Inflammatory macrophage treated with lipopolysaccharide for 4 hours (primary cell): ENCODE data around the gene MFAP4.

Experiments
- DNase-seq: peaks from one replicate; pipeline ENCODE4 v3.0.0-alpha.2; 2020

The MFAP4 gene, protein sequence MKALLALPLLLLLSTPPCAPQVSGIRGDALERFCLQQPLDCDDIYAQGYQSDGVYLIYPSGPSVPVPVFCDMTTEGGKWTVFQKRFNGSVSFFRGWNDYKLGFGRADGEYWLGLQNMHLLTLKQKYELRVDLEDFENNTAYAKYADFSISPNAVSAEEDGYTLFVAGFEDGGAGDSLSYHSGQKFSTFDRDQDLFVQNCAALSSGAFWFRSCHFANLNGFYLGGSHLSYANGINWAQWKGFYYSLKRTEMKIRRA

DNA sequence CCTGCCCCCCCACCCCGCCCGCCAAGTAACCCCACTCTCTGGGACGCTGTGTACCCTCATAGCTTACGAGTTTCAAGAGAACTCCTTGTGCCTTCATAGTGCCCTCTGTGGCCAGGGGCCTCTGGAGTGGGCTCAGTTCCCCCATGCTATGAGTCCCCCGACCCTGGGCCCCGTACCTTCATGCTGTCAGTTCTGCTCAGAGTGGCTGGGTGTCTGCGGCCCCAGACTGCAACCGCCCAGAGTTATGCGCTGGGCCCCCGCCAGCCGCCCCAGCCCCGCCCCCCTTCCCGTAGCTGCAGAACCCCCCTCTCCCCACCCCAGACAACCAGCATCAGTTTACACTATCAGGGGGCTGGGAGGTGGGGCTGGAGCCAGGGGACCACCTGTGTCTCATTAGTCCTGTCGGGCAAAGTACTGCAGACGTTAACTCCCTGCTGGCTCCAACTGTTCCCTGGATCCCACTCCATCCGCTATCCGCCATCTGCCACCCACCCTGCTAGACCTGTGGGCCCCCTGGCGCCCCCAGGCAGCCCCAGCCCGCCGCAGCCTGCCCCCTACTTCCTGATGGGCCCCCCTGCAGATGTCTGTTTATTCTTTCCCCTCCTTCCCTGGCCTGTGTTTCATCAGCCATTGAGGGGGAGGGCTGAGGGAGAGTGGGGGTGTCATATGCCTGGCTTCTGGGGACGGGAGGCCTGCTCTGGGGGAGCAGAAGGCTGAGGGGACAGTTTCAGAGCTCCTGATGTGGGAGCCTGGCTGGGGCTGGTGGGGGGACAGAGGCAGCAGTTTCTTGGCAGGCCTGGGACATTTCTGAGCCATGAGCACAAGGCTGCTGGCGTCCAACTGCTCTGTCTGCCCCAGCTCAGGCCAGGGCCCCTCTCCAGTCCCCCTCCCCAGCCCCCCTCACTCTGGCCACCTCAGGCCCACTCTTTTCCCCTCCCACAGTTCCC lies at the start of gene MFAP4:
Gene MFAP4, minus strand, starts transcription at position 217 of the 947 bp plus-strand sequence. Its CDS starts 35 bp downstream, at position 182.
- DNase-seq = no peak

DNA sequence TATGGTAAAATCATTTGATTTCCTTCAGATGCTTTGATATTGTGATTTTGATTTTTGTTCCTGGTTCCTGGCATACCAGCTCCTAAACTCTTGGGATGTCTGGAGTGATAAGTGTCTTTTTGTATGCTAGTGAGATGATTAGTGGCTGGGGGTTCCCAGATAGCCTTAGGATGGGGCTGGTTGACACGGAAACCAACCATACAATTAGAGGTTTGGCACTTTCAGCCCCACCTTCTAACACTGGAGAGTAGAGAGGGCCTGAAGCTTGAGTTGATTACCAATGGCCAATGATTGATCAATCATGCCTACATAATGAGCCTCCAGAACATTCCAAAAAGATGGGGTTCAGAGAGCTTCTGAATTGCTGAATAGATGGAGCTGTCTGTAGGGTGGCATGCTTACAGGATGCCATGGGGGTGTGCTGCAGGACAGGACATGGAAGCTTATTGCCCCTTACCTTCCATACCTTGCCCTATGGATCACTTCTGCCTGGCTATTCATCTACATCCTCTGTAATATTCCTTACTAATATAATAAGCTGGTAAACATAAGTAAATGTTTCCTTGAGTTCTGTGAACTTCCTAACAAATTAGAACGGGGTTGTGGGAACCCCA lies 46.8 kb upstream of the MFAP4 start:
- DNase-seq = no peak

DNA sequence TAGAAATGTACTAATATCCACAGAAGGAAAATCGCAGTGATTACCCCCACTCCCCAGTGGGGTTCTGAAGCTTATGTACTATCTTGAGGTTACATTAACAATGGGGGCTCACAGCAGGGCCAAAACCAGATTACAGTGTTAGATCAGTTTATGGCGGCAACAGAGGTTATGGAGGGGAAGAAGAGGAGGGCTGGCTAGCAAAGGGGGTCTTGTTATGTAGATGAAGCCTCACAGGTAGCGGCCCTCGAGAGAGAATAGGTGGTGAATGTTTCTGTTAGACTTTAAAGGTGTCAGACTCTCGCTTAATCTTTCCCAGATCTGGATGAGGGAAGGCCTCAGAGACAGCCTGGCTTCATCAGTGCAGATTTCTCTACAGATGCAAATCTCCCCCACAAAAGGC lies 46.3 kb upstream of the MFAP4 start:
- no peak for DNase-seq

DNA sequence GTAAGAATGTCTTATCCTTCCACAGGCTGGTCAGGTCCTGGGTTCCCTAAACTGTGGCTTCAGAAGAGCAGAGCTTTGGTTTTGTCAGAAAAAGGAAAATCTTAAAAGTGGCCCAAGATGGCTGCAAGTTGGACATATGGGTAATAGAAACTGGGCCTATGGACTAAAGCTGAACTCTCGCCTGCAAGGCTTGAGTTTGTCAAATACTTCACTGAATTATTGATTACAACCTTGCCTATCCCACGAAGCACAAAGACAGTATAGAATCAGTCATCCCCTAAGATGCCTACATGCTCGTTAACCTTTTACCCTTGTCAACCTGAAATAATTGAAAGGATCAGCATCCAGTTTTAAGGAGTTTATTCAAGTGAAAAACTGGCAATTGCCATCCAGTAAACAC lies 44.7 kb upstream of the MFAP4 start:
- no peak for DNase-seq

DNA sequence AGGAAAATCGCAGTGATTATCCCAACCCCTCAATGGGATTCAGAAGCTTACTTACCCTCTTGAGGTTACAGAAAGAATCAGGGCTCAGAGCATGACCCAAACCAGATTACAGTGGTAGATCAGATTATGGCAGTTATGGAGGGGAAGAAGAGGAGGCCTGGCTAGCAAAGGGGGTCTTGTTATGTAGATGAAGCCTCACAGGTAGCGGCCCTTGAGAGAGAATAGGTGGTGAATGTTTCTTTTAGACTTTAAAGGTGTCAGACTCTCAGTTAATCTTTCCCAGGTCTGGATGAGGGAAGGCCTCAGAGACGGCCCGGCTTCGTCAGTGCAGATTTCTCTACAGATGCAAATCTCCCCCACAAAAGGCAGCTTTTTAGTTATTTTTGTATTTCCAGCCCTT lies 39.6 kb upstream of the MFAP4 start:
- no peak for DNase-seq

DNA sequence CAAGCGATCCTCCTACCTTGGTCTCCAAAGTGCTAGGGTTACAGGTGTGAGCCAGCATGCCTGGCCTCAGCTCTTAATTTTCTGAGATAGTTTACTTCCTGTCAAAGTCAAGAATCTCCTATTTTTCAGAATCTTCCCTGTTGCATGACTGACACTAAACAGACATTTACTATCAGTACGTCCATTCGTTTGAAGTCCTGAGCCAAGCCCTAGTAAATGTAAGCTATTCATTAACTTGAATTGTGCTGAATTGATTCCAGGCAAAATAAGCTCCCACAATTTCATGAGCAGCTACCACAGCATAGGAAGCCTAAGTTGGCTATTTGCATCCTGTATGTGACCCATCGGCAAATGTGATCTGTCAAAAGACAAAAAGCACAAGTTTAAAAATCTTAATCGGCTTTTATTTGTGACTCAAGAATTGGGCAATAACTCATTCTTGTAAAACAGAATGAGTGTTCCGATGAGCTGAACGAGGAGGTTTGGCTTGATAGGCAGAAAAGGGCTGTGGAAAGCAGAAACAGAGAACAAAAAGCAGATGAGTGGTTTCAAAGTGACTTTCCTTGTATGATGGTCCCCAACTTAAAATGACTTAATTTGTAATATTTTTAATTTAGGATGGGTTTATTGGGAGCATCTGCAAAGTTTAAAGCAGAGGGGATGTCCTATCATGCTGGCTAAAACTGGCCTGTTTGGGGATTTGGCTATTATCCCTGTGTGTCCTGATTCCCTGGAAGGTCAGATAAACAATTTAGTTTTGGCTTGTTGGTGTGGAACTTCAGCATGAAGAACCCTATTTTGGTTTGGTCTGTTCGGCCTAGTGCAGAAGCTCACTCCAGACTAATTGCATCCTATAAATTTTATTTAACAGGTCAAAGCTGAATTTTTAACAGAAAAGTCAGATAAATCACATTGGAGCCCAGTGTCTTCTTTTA lies 38.2 kb upstream of the MFAP4 start:
- DNase-seq = no peak

DNA sequence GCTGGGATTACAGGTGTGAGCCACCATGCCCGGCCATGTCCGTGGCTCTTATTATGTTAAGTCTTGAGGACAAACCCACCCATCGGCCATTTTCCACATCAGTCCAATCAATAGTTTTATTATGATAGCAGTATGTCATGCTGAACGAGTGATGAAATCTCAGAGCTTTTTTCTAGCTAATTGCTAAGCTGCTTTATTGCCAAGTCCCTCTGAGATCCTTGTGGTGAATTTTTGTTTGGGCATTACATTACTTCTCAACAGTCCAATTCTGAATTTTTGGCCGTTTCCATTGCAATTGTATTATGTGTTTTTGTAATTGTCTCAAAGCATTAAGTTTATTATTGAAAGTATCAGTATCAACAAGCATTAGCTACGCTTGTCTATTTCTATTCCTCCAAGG lies 34.9 kb upstream of the MFAP4 start:
- no peak for DNase-seq

DNA sequence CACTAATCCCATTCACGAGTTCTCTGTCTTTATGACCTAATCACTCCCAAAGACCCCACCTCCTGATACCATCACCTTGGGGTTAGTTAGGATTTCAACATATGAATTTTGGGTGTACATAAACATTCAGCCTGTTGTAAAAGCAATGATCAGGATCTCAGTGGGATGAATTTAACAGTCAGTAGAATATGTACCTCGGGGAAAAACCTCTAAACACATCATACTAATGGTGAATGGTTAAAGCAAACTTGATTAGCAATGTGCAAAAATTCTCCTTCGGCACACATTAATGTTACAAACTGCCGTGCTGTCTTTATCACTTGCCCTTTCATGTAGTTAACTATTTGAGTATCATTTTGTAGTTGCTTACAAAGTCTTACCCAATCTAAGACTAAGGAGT lies 34.2 kb upstream of the MFAP4 start:
- DNase-seq = no peak

DNA sequence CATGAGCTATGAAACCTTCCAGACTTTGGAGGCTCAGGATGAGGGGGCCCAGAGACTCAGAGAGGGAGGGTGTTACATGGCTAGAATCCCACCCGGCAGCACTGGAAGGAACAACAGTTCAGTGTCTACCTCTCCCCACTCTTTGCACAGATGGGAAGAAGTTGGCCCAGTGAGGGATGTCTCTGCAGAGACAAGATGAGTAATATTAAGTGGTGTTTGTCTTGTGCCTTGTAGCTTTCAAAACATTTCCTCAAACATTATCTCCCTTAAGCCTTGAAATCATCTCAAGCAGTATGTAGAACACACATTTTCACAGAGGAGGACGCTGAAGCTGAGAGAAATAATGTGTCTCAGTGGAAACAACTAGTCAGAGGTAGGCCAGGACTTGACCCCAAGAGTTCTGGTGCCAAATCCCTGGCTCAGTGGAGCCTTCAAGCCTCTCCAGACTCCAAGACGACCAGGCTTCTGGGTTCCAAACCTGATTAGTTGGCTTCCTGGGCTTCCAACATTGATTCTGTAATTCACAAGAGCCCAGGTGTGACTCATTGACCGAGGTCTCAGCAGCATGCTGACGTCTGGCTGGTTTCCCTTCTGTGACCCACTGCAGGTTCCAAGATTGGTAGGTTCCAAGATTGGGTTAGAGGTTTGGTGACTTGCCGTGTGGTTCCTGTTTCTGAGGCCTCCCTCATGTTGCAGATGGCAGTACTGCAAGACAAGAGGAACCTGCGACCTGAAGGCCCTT lies 31.4 kb upstream of the MFAP4 start:
- DNase-seq = peak; percentile 60

DNA sequence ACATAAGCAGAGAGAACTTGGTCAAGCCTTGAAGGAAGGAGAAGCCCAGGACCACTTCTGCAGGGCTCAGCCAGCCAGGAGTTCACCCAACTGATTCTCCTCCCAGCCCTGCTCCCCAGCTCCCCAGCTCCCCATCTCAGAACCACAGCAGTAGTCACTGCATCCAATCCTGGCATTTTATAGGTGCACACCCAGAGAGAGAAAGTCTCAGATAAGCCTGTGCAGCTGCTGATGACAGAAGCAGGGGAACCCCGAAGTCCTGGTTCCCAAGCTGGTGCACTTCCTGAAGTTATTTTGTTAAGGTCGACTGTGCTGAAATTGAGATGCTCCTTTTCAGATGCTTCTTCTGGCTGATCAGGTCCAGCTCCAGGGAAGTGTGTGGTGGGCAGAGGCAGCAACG lies 30.6 kb upstream of the MFAP4 start:
- no peak for DNase-seq

DNA sequence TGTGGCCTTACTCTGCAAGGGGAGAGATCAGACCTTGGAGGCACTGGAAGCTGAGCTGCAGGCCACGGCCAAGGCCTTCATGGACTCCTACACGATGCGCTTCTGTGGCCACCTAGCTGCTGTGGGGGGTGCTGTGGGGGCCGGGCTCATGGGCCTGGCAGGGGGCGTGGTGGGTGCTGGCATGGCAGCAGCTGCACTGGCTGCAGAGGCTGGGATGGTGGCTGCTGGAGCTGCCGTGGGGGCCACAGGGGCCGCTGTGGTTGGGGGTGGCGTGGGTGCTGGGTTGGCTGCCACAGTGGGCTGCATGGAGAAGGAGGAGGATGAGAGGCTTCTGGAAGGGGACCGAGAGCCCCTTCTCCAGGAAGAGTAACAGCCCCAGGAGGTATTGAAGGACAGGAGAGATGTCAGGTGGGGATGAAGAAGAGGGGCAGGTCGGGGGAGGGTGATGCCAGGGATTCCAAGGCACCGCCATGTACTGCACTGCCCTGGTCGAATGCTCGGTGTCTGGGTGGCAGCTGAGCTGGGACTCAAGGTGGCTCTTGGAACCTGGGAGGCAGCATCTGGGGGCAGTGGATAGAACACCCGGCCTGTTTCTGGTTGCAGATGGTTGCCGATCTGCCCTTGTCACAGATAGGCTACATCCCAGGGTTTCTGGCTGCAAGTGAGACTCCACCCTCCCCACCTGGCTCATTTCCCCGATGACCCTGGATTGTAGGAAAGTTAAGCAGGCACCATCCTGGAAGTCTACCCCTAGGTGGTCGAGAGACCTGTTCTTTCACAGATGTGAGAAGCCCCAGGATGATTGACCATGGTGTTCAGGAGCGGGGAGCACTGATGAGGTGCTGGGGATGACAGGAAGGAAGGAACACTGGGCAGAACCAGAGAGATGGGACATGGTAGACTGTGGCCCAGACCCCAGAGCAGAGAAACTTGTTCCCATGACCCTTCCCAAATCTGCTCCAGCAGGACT lies 29.1 kb upstream of the MFAP4 start:
- no peak for DNase-seq

DNA sequence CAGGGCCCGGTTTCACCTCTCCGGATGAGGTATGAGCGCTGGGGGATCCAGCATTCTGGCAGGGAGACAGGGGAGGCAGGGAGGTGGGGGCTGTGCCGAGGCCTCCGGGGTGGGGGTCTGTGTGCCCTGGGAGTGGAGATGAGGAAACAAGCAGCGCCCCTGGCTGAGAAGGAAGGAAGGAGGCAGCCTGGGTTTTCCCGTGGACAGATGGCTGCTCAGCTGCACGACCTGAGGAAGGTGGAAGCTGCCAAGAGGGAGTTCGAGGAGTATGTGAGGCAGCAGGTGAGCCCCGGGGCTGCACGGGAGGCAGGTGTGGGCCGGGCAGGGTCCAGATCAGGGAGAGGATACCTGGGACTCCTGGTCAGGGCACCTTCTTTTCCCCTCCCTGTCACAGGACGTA lies 28.3 kb upstream of the MFAP4 start:
- DNase-seq = no peak

DNA sequence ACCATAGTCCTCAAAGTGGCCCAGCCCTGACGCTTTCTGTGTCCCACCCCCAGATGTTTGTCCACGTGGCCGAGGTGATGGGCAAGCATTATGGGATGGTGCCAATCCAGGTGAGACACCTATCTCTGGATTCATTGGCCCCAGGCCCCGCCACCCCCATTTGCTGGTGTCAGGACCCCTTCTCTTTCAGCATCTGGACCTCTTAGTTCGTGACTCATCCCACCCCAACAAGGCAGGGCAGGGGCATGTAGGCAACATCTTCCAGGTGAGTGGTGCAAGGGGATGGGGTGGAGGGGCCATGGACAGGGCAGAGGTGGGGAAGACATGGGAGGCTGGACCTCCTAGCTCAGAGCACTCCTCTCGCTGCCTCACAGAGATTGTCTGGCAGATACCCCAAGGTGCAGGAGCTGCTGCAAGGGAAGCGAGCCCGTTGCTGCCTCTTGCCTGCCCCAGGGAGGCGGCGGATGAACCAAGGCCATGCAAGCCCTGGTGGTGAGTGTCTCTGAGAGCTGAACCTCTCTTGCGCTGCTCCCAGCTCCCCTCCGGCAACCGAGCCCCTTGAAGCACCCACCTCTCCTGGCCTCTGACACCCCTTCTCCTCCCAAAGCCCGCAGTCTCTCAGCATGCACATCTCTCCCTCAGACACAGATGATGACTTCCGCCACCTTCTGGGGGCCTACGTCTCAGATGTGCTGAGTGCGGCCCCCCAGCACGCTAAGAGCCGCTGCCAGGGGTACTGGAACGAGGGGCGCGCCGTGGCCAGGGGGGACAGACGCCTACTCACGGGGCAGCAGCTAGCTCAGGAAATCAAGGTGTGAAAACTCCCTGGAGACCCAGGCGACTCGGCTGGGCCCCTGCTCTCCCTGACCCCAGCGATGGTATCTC lies 27.6 kb upstream of the MFAP4 start:
- DNase-seq = no peak

DNA sequence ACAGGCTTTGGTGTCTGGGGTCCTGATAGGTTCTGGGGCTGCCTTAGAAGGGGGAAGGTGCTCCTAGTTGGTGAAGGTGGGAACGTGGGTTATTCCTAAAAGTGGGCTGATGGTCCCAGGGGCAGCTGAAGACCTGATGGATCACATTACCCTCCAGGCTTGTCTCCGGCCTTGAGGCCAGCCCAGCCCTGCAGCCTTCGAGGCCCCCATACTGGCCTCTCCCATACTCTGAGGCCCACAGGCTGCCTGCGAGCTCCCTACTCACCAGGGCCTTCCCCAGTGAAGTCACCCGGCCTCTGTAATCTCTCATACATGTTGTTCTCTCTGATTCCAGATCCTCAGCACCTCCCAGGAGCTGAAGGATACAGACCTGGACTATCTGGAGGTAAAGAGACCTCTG lies 26.8 kb upstream of the MFAP4 start:
- DNase-seq = no peak

DNA sequence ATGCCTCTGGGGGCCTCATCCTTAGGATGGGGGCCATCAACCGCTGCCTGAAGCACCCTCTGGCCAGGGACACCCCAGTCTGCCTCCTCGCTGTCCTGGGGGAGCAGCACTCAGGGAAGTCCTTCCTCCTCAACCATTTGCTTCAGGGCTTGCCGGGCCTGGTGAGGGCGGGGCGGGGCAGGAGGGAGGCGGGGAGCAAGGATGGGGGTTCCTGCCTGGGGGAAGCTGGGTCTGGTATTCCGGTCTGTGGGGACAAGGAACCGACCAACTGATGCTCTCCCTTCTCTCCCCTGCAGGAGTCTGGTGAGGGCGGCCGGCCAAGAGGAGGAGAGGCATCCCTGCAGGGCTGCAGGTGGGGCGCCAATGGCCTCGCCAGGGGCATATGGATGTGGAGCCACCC lies 26.0 kb upstream of the MFAP4 start:
- DNase-seq = no peak

DNA sequence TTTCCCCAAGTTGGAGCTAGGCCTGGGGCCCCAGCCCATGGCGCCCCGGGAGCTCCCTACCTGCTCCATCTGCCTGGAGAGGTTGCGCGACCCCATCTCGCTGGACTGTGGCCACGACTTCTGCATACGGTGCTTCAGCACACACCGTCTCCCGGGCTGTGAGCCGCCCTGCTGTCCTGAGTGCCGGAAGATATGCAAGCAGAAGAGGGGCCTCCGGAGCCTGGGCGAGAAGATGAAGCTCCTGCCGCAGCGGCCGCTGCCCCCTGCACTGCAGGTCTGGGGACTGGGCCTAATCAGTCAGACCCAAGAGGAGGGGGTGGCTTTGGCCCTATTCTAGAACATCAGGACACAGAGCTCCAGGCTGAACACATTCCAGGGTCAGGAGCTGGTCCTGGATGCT lies 25.5 kb upstream of the MFAP4 start:
- DNase-seq = no peak

DNA sequence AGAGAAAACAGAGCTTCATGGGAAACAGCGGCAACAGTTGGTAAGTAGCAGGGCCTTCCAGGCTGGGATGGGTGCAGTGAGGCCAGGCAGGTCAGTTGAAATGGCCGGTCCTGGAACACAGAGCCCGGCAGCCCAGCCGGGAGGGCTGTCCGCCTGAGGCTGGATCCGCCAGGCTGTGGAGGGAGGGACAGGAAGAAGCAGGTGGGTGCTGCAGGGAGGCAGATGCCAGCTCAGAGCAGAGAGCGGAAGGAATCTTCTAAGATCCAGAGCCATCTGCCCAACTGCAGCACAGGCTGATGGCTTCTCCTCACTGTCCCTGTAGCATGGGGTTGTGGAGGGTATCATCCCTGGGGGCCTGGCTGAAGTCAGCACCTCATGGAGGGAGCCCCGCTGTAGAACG lies 24.6 kb upstream of the MFAP4 start:
- no peak for DNase-seq

DNA sequence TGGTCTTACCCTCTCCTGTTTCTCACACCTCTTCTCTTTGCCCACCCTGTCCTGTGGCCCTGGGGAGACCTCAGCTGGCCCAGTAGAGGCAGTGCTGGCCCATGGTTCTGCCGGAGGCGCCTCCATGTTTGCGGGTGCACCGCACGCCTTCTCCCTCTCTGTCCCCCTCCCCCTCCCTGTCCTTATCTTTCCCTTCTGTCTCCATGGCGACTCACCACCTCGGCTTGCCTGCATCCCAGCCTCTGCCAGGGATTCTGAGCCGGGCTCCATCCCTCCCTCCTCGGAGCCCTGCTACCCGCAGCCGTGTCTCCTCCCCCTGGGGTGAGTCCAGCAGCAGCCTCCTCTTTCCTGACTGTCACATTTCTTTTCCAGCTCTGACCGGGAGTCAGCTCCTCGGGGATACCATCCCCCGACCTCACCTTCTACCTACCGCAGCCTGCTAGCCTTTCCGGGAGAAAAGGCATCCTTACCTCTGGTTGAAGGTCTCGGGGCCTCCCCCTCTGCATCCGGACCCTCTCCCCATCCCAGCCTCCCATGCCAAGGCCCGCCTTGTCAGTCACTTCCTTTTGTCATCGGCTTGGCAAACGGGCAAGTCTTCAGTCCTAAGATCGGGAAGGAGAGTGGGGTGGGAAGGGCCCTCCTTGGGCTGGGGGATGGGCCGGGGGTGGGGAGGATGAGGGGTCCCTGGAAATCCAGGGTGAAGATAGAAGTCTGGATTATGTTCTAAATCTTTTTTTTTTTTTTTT lies 24.1 kb upstream of the MFAP4 start, which contains the start of gene RNF112:
Gene RNF112, plus strand, starts transcription at position 358 of the 746 bp plus-strand sequence. Its CDS starts 177 bp downstream, at position 535.
- DNase-seq = no peak

DNA sequence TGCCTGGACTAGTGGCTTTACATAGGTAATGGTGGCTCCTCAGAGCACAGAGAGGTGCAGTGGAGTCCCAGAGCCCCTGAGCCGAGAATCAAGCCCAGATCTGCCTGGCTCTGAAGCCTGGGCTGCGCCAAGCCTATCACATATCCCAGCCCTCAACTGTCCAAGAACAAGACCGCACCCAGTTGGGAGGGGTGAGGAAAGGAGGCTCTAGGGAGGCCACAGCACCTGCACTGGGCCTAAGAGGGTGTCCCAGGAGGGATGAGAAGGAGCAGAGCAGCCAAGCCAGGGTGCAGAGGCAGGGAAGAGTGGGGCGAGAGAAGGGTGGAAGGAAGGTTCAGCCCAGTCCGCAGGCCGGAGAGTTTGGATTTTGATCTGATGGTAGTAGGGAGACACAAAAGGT lies 23.1 kb upstream of the MFAP4 start:
- no peak for DNase-seq
